Vagina (tissue), 2 donors: ENCODE measurements around the gene PKM.

Source experiments
- CTCF ChIP-seq, 3 experiments: fragments of 450-650 bp in 2 of 3; fragments of 200-600 bp in 1 of 3; sonication (generic) in 1 of 3; IDR thresholded peaks; one replicate each; pipeline ENCODE4 v1.5.1; 2017 to 2019; ENCODE audit warnings: antibody characterized with exemption in 3 of 3, mild to moderate bottlenecking in 2 of 3, moderate library complexity in 2 of 3
- POLR2A ChIP-seq, 2 donors: fragments of 450-650 bp; IDR thresholded peaks; one replicate each; pipeline ENCODE4 v1.6.1; 2017; ENCODE audit warnings: antibody characterized with exemption in 2 of 2, mild to moderate bottlenecking in 2 of 2, moderate library complexity in 2 of 2
- POLR2AphosphoS5 ChIP-seq, 2 donors: sonication (generic); formaldehyde crosslinking; IDR thresholded peaks; one replicate each; pipeline ENCODE4 v1.9.0; 2017; ENCODE audit warnings: antibody characterized with exemption in 2 of 2, mild to moderate bottlenecking in 2 of 2, low read depth in 1 of 2; ENCODE audit not compliant: insufficient read depth in 1 of 2

GRCh38 chr15:72154316-72154715 lies 76.7 kb downstream of the PKM start:
- no peak for TF ChIP-seq CTCF (IDR thresholded peaks at IDR 0.05)
- TF ChIP-seq POLR2A (IDR thresholded peaks at IDR 0.05) = no peak
- TF ChIP-seq POLR2AphosphoS5 (IDR thresholded peaks at IDR 0.05; ENCODE audit: insufficient read depth in 1 of 2, low read depth in 1 of 2) = no peak
